ENCODE measurements around the gene PKN2. TPM values are rescaled to one million over a fixed set of nuclear protein-coding genes. Genes with fewer than 3 reads are reported as not detected.

The PKN2 gene
- total and polyA plus RNA-seq, 2 of the 8 experiments (the other 6 are each of a cell fraction or from before 2014, with no cell fraction given): 7.8 to 32.0 TPM

GRCh38 chr1:88813471-88813870, 129.4 kb downstream of the PKN2 start:
- no peaks in the 10 kb centered on the region for H3K79me1 ChIP-seq (ENCODE audit: low read depth, low read length)
- no peak overlapping the region for H3K23ac ChIP-seq (ENCODE audit: insufficient read length)
- no peak overlapping the region for H2AFZ ChIP-seq (ENCODE audit: low read length)
- H2BK120ac ChIP-seq (replicated peaks; ENCODE audit: low read depth, low read length): no peak overlapping the region
- no peaks in the 10 kb centered on the region for H4K20me1 ChIP-seq (replicated peaks in 1 of 2; ENCODE audit: control insufficient read depth in 1 of 2, insufficient read depth in 2 of 2, low read length in 2 of 2)
- no peak for FAIRE-seq
- peaks cover 3 to 17% (median 7%) of the 10 kb centered on the region in 4 experiments; a peak in 7 of 8 replicates for H3K36me3 ChIP-seq (ENCODE audit: control insufficient read depth in 2 of 4, insufficient read depth in 4 of 4, low read length in 3 of 4)
- ChIA-PET POLR2A (ENCODE audit: partially characterized antibody) (no interaction called here), CTCF (ENCODE audit: partially characterized antibody) (no interaction called here)
- H3K4me3 ChIP-seq (ENCODE audit: extremely low read depth in 1 of 4, insufficient read depth in 2 of 4, low read depth in 3 of 4, low read length in 4 of 4): no peak overlapping the region
- no peak for DNase-seq (ENCODE audit: low read depth in 1 of 2, low spot score in 2 of 2)
- no peaks in the 10 kb centered on the region for H3K4me1 ChIP-seq (replicated peaks in 1 of 4; ENCODE audit: control insufficient read depth in 3 of 4, insufficient read depth in 4 of 4, low read length in 3 of 4)
- H3K23me2 ChIP-seq (ENCODE audit: low read depth, low read length): no peaks in the 10 kb centered on the region
- no peak overlapping the region for H4K91ac ChIP-seq (replicated peaks; ENCODE audit: insufficient read length, low read length)
- H3K9me3 ChIP-seq (ENCODE audit: insufficient read depth in 2 of 2, low read depth in 1 of 2, low read length in 1 of 2): no peaks in the 10 kb centered on the region
- no peak overlapping the region for H3K18ac ChIP-seq (ENCODE audit: extremely low read depth, low read length)
- H3K4me2 ChIP-seq (ENCODE audit: insufficient read depth in 1 of 2, low read depth in 2 of 2, low read length in 2 of 2): no peak overlapping the region
- H3K9ac ChIP-seq (replicated peaks in 1 of 4; ENCODE audit: extremely low read depth in 1 of 4, low read depth in 3 of 4, low read length in 3 of 4): no peak overlapping the region
- no peak overlapping the region for H2AK5ac ChIP-seq (ENCODE audit: low read depth, low read length)
- H3K14ac ChIP-seq (ENCODE audit: insufficient read length): no peak overlapping the region
- no peak overlapping the region for H2BK5ac ChIP-seq (ENCODE audit: low read depth, low read length)
- H3K56ac ChIP-seq (replicated peaks; ENCODE audit: insufficient read length, low read depth, low read length): no peak overlapping the region
- no peaks in the 10 kb centered on the region for H3K27me3 ChIP-seq (replicated peaks in 1 of 4; ENCODE audit: control insufficient read depth in 3 of 4, extremely low read depth in 1 of 4, insufficient read depth in 3 of 4, low read length in 3 of 4)
- no peak overlapping the region for H3K4ac ChIP-seq (replicated peaks; ENCODE audit: insufficient read length, low read depth, low read length)
- no peak overlapping the region for H2BK15ac ChIP-seq (ENCODE audit: low read length)
- 90% methylated on average over 1 of the region's 1 CpG; no CpG with 5 or more reads in 1 of the 2 experiments for WGBS, 2 experiments (ENCODE audit: extremely low coverage in 1 of 2, insufficient coverage in 1 of 2, insufficient read length in 1 of 2, insufficient replicate concordance in 2 of 2, low coverage in 1 of 2, low lambda C conversion rate in 2 of 2, missing lambda C conversion rate in 1 of 2)
- H3K27ac ChIP-seq (ENCODE audit: low read depth, low read length): no peak overlapping the region
- H2BK12ac ChIP-seq (ENCODE audit: low read depth, low read length): no peak overlapping the region
- H3K79me2 ChIP-seq (ENCODE audit: control insufficient read depth in 1 of 2, insufficient read depth in 2 of 2, low read length in 2 of 2): no peaks in the 10 kb centered on the region
- no peak overlapping the region for H4K5ac ChIP-seq (ENCODE audit: insufficient read length, low read depth, low read length)
- no peak overlapping the region for H4K8ac ChIP-seq (ENCODE audit: extremely low read depth, insufficient read depth, low read length)
- H2BK20ac ChIP-seq (ENCODE audit: low read length): no peak overlapping the region
- TF ChIP-seq CHD1 (IDR thresholded peaks at IDR 0.05; ENCODE audit: low read depth, low read length): no peak
- TF ChIP-seq USF2 (IDR thresholded peaks at IDR 0.05; ENCODE audit: low read length): no peak
- no peak for TF ChIP-seq RBBP5 (IDR thresholded peaks at IDR 0.05; ENCODE audit: borderline replicate concordance, low read depth, low read length)
- TF ChIP-seq YY1 (IDR thresholded peaks at IDR 0.05; ENCODE audit: low read depth, low read length): no peak
- TF ChIP-seq POLR2AphosphoS5 (IDR thresholded peaks at IDR 0.05; ENCODE audit: low read depth, low read length): no peak
- no peak for TF ChIP-seq RFX5 (IDR thresholded peaks at IDR 0.05; ENCODE audit: borderline replicate concordance, low read depth, low read length)
- TF ChIP-seq ZNF274 (IDR thresholded peaks at IDR 0.05; ENCODE audit: borderline replicate concordance, extremely low read depth, low read length): no peak
- no peak for TF ChIP-seq EGR1 (IDR thresholded peaks at IDR 0.05; ENCODE audit: borderline replicate concordance, low read depth, low read length)
- TF ChIP-seq NANOG (IDR thresholded peaks at IDR 0.05; ENCODE audit: insufficient read depth, low read depth, low read length, poor library complexity, severe bottlenecking): no peak
- no peak for TF ChIP-seq CBX8 (IDR thresholded peaks at IDR 0.05; ENCODE audit: borderline replicate concordance, low read depth, low read length)
- no peak for TF ChIP-seq FOSL1 (IDR thresholded peaks at IDR 0.05; ENCODE audit: insufficient read depth, low read depth, low read length)
- no peak for TF ChIP-seq SIRT6 (IDR thresholded peaks at IDR 0.05; ENCODE audit: low read length)
- TF ChIP-seq SP2 (IDR thresholded peaks at IDR 0.05; ENCODE audit: low read length): no peak
- no peak for TF ChIP-seq SP1 (IDR thresholded peaks at IDR 0.05; ENCODE audit: low read depth, low read length)
- TF ChIP-seq TCF12 (IDR thresholded peaks at IDR 0.05; ENCODE audit: low read depth, low read length): no peak
- TF ChIP-seq CEBPB (IDR thresholded peaks at IDR 0.05; ENCODE audit: low read depth, low read length): no peak

Data from H1 (cell line).